ENCODE results near the gene CNTN6.

CNTN6 gene

DNA sequence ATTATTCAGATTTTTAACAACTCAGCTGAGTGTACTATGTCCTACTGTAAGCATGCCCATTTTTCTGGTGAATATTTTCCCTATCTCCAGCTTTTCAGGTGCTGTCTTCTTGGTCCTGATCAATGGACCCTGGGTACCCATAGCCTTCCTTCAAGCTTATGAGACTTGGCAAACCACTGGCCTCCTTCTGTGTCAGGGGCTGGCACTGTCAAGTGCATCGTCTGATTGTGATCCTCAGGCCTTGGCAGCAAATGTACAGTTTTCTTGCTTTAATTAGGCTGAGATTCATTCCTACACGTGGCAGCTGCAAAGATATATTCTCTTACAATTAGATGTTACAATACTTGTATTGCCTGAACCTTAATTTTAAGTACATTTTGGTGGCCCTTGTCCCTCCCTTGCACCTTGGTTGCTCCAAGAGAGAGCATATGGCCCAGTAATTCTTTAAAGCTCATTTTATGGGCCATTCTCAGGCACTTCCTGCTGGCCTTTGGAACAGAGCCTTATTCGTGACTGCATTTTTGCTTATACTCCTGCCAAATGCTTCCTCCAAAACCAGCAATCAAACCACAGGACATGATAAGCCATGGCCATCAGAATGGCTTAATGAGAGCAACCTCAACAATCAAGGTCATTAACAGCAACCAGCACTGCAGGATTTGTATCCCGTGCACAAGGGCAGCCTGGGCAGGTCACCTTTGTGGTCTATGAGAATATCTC, 179.9 kb downstream of the CNTN6 start:
- no peaks in the 10 kb centered on the region for H3K27me3 ChIP-seq (ENCODE audit: control insufficient read depth, low read length)
- TF ChIP-seq CTCF (IDR thresholded peaks at IDR 0.05; ENCODE audit: low read depth, low read length, poor library complexity, severe bottlenecking) (no peak), EZH2phosphoT487 (IDR thresholded peaks at IDR 0.05; ENCODE audit: borderline replicate concordance, low read length) (no peak)
- H3K9me3 ChIP-seq (ENCODE audit: control insufficient read depth, insufficient read depth, low read length) = no peaks in the 10 kb centered on the region
- H3K4me1 ChIP-seq (ENCODE audit: control insufficient read depth, low read length) = no peaks in the 10 kb centered on the region
- H3F3A ChIP-seq (ENCODE audit: control insufficient read depth, insufficient read depth) = no peaks in the 10 kb centered on the region
- no peaks in the 10 kb centered on the region for H3K36me3 ChIP-seq (ENCODE audit: control insufficient read depth, low read length)
- no peak overlapping the region for H3K4me2 ChIP-seq (ENCODE audit: low read length)
- H3K9me2 ChIP-seq (replicated peaks; ENCODE audit: control insufficient read depth, low read length) = no peaks in the 10 kb centered on the region
- no peaks in the 10 kb centered on the region for H4K20me1 ChIP-seq (ENCODE audit: control insufficient read depth, insufficient read depth, low read depth, low read length)
- H3K27ac ChIP-seq (ENCODE audit: low read depth, low read length) = no peak overlapping the region
- no peak overlapping the region for H3K4me3 ChIP-seq (ENCODE audit: low read length)
- H3K79me2 ChIP-seq (ENCODE audit: control insufficient read depth, low read length) = no peaks in the 10 kb centered on the region

DNA sequence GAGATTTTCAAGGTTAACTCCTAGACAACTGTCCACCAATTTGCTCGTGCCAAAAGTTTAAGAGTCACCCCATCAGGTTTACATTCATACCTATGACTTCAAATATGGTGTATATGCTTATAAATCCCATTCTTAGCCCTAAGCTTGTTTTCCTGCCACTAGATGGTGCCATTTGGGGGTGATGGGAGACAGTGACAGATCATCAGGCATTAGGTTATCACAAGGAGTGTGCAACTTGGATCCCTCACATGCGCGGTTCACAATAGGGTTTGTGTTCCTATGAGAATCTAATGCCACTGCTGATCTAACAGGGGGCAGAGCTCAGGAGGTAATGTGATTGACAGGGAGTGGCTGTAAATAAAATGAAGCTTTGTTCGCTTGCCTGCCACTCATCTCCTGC, 182.7 kb downstream of the CNTN6 start:
- Histone ChIP-seq H3K4me2 (ENCODE audit: low read length) (no peak overlapping the region), H3K27ac (ENCODE audit: low read depth, low read length) (no peak overlapping the region), H3K9me3 (ENCODE audit: control insufficient read depth, insufficient read depth, low read length) (no peaks in the 10 kb centered on the region), H3K9me2 (replicated peaks; ENCODE audit: control insufficient read depth, low read length) (no peaks in the 10 kb centered on the region), H3K27me3 (ENCODE audit: control insufficient read depth, low read length) (no peaks in the 10 kb centered on the region), H3K36me3 (ENCODE audit: control insufficient read depth, low read length) (no peaks in the 10 kb centered on the region), H4K20me1 (ENCODE audit: control insufficient read depth, insufficient read depth, low read depth, low read length) (no peaks in the 10 kb centered on the region), H3K4me3 (ENCODE audit: low read length) (no peak overlapping the region), H3F3A (ENCODE audit: control insufficient read depth, insufficient read depth) (no peaks in the 10 kb centered on the region), H3K79me2 (ENCODE audit: control insufficient read depth, low read length) (no peaks in the 10 kb centered on the region), H3K4me1 (ENCODE audit: control insufficient read depth, low read length) (no peaks in the 10 kb centered on the region)
- peak; percentile 47 for TF ChIP-seq CTCF (IDR thresholded peaks at IDR 0.05; ENCODE audit: low read depth, low read length, poor library complexity, severe bottlenecking)
- no peak for TF ChIP-seq EZH2phosphoT487 (IDR thresholded peaks at IDR 0.05; ENCODE audit: borderline replicate concordance, low read length)

DNA sequence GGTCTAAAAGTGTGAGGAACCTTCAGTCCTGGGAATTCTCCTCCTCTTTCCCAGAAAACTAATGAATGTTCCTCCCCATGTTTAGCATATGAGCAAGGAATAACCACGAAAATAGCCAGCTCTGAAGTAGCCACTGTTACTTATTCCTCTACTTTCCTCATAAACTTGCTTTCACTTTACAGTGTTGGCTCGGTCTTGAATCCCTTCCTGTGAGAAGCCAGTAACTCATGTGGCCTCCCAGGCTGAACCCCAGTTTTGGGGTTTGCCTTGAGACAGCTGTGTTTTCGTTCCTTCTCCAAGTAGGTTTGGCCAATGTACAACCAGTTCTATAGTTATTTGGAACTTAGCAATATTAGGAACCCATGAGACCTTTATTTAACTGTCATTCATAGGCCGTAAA, 195.0 kb downstream of the CNTN6 start:
- TF ChIP-seq EZH2phosphoT487 (IDR thresholded peaks at IDR 0.05; ENCODE audit: borderline replicate concordance, low read length) (no peak), CTCF (IDR thresholded peaks at IDR 0.05; ENCODE audit: low read depth, low read length, poor library complexity, severe bottlenecking) (no peak)
- no peak overlapping the region for H3K27ac ChIP-seq (ENCODE audit: low read depth, low read length)
- H3K4me2 ChIP-seq (ENCODE audit: low read length) = no peak overlapping the region
- no peaks in the 10 kb centered on the region for H3K36me3 ChIP-seq (ENCODE audit: control insufficient read depth, low read length)
- no peaks in the 10 kb centered on the region for H3K9me2 ChIP-seq (replicated peaks; ENCODE audit: control insufficient read depth, low read length)
- no peaks in the 10 kb centered on the region for H4K20me1 ChIP-seq (ENCODE audit: control insufficient read depth, insufficient read depth, low read depth, low read length)
- no peaks in the 10 kb centered on the region for H3K4me1 ChIP-seq (ENCODE audit: control insufficient read depth, low read length)
- no peaks in the 10 kb centered on the region for H3K79me2 ChIP-seq (ENCODE audit: control insufficient read depth, low read length)
- no peaks in the 10 kb centered on the region for H3K27me3 ChIP-seq (ENCODE audit: control insufficient read depth, low read length)
- no peaks in the 10 kb centered on the region for H3K9me3 ChIP-seq (ENCODE audit: control insufficient read depth, insufficient read depth, low read length)
- H3F3A ChIP-seq (ENCODE audit: control insufficient read depth, insufficient read depth) = no peaks in the 10 kb centered on the region
- no peak overlapping the region for H3K4me3 ChIP-seq (ENCODE audit: low read length)
